ENCODE data around the gene ALOX15B.

ALOX15B gene

GRCh38 chr17:8038954-8039610 lies at the start of gene ALOX15B:
Gene ALOX15B, plus strand, starts transcription at chr17:8039059. Its CDS starts 97 bp downstream, at chr17:8039156.
- DNase-seq, result no peak

- DNase-seq, result peak; percentile 96
Observed at GRCh38 chr17:7989781-7990655, 48.8 kb upstream of the ALOX15B start.

GRCh38 chr17:7992516-7992915 lies 46.3 kb upstream of the ALOX15B start:
- no peak for DNase-seq

GRCh38 chr17:7992924-7993323 lies 45.9 kb upstream of the ALOX15B start:
- no peak for DNase-seq

- DNase-seq, result no peak
Observed at GRCh38 chr17:7993972-7994589, 44.8 kb upstream of the ALOX15B start.

- DNase-seq, result no peak
Observed at GRCh38 chr17:7995724-7996123, 43.1 kb upstream of the ALOX15B start.

GRCh38 chr17:7997186-7997585 lies 41.7 kb upstream of the ALOX15B start:
- DNase-seq, result peak; percentile 33

GRCh38 chr17:8001976-8002720 lies 36.7 kb upstream of the ALOX15B start, which contains the start of gene GUCY2D:
Gene GUCY2D, plus strand, starts transcription at chr17:8002615. Its CDS starts 433 bp downstream, at chr17:8003048.
- no peak for DNase-seq

- DNase-seq, result no peak
Observed at GRCh38 chr17:8002721-8003593, 35.9 kb upstream of the ALOX15B start.

- no peak for DNase-seq
Observed at GRCh38 chr17:8003594-8004181, 35.2 kb upstream of the ALOX15B start.

GRCh38 chr17:8004899-8005298 lies 34.0 kb upstream of the ALOX15B start:
- DNase-seq, result no peak

GRCh38 chr17:8005357-8005756 lies 33.5 kb upstream of the ALOX15B start:
- no peak for DNase-seq

- no peak for DNase-seq
Observed at GRCh38 chr17:8005967-8006730, 32.7 kb upstream of the ALOX15B start.

- DNase-seq, result no peak
Observed at GRCh38 chr17:8006836-8007680, 31.8 kb upstream of the ALOX15B start.

- no peak for DNase-seq
Observed at GRCh38 chr17:8007836-8008235, 31.0 kb upstream of the ALOX15B start.

- DNase-seq, result no peak
Observed at GRCh38 chr17:8012045-8012580, 26.7 kb upstream of the ALOX15B start.

- DNase-seq, result no peak
Observed at GRCh38 chr17:8012996-8013640, 25.7 kb upstream of the ALOX15B start.

- no peak for DNase-seq
Observed at GRCh38 chr17:8013731-8014557, 24.9 kb upstream of the ALOX15B start.
